ENCODE measurements around the gene HOXB5.

The HOXB5 gene

DNA sequence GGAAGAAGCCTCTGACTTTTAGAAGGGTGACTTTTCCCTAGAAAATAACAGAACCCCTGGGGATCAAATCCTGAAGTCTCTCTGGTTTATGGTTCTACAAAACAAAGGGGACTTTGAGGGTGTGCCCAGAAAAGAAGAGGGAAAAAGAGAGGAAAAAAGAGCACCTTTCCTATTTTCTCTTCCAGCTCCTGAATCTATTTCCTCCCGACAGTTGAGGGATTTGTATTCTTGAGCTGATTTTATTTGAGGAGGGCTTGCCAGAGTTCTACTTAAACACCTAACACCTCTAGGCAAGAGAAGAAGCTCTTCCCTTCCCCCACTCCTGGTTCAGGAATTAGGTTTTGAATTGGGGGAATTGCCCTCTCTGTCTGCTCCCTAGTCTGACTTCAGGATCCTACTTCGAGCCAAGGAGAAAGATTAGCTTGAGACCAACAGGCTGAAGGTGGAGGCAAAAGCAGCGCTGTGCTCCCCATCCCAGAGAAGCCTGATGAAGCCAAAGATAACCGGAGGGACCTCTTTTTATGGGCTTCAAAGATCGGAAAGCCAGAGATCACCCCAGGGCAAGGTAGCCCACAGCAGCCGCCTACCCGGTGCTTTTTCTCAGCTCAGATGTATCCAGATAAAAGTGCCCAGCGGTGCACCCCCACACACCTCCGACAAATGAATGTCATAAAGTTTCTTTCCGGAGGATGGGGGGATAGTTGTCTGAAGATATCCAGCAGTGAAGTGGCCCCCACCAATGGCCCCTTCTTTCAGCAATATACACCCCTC lies 4.3 kb downstream of the HOXB5 start:
- FAIRE-seq = no peak

DNA sequence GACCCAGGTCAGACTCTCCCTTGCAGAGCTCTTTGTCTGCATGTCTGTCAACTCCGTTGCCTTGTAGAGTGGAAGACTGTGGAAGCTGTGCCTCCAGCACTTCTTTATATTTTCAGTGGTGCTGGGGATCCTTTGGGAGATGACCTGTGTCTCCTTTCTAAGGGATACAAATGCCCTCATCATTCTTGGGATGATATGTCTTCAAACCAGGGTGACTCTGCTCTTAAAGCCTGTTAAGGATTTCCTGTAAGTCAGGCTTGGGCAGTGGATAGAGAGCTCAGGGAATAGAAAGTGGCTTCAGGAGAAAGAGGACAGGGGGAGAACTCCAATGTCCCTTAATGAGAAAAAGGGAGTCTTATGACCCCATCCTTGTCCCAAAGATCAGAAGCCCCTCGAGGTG lies 5.1 kb downstream of the HOXB5 start:
- FAIRE-seq = no peak

DNA sequence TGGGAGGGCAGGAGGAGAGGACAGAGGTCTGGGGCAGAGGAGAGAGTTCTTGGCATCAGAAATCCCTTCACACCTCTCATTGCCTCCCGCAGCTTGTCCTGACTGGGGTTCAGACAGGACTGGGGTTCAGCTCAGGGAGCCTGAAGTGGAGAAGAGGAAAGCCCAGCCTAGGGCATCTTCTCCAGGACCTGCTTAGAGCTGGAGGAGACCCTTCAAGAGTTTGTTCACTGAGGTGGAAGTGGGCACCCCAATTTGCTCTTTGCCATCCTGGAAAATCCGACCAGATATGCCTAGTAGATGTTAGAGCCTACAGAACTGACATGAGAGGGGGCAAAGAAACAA lies 5.5 kb downstream of the HOXB5 start:
- no peak for FAIRE-seq

DNA sequence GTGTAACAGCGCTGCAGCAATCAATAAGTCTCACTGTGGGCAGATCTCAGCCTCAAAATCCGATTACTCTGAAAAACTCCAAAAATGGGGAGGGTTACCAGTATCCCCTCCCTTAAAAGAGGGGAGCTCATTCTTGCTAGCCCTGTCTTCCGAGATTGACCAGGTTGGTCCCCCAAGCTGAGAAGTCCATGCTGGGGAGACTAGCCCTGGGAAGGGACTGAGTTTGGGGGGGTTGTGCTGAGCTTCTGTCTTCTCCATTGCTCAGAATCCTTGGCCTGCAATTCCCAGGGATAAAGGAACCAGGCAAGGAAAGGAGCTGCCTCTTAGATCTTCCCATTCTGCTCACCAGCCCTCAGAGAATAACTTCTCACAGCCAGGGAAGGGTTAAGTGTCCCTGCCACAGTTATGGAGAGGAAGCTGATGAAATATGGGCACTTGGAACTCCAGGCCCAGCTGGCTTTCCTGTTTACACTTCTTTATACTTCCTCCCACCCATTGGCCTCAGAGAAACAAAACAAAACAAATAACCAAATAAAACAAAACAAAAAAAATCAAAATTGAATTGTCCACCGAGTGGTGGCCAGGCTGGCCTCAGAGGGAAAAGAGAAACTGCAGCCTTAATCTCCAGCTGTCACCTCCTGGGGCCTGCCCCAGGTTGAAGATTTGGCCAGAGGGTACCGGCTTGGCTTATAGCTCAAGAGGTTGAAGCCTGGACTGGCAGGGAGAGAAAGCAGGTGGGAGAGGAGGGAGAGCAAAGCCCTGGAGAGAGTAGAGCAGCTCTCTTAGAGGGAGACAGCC lies 6.1 kb downstream of the HOXB5 start:
- no peak for FAIRE-seq

DNA sequence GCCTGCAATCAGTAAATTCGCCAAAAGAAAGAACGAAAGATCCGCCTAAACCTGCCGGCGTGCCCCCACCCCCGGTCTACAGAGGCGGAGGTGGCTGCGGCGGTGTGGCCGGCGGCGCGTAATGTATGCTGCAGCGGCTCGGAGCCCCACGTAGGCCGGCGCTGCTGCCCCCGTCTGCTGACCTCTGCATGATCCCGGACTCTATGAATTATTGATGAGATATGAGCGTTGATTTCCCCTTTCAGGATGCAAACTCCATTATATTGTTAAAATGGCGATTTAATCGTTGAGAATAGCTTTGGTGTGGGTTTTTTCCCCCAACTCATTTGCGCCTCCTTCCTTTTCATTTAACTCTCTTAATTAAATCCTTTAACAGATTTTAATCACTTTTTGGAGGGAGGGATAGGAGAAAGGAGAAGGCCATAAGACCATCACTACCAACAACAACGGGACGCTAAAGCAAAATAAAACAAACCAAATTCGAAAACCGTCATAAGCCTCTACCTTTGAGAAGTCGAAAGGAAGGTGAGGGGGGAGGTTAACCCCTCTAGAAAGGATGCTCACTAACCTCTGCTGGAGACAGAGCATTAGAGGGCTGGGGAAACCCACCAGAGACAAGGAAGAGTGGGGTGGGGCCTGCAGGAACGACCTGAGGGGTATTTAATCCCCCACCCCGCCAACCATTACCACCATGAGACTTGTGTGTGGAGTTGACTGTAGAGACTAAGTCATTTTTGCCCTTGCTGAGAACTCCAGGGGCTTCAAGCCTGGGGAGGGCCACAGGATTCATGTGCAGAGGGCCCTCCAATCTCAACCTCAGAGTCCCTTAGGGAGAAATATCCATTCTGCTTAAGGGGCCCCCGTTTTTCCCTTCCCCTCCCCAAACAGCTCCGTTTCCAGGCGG lies 7.0 kb downstream of the HOXB5 start:
- no peak for FAIRE-seq

DNA sequence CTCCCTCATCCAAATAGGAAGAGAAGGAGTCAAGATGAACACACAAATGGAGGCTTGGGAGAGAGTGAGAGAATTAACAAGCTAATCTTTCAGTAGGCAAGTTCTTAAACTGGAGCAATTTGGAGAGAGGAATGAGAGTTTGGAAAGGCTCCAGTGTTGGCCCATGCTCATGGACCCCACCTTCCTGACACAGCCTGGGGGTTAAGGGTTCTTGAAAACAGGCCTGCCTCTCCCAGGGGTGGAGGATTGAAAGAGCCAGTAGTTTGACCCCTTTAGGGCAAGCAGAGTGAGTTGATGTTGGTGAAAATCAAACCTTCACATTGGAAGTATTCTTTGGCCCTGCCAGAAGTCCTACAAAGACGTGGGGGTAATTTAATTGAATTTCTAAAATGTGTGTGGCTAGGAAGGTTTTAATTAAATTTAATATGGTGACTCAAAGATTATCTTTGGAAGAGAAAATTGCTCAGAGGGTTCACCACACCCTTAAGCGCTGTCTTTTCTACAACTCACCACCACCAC lies 9.3 kb downstream of the HOXB5 start:
- no peak for FAIRE-seq

DNA sequence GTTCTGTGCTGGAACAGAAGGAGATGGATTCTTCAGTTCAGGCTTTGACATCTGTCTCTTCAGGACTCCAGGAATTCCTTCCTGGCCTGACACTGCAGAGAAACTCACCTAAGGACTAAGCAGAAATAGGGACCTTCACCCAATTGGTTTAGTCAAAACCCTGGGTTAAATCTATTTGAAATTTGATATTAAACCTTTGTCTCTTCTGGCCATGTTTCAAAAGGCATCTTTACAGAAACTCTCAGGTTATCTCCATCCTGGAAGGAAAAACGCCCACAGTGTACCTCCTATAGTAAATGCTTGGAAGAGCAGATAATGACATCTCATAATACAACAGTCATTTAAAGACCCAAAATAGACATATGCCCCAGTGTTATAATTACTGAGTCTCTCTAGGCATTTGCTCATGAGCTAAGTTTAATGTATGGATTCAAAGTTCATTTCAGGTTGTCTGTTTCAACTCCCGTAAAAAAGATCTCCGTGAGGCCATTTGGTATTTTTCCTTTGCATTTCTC lies 9.8 kb downstream of the HOXB5 start:
- FAIRE-seq = no peak

DNA sequence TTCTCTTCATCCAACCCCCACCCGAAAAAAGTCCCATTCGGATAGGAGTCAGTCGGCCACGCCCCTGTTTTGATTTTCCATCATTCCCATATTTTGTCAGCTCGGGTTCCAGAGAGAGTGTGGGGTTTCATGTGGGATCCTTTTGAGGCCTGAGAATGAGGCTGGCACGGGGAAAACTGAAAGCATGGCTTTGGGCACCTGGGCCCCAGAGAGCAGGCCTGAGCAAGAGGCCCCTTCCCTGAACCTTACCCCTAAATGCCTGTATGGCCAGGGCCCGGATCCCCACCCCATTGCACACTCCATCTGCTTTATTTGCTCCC lies 10.9 kb downstream of the HOXB5 start:
- no peak for FAIRE-seq

DNA sequence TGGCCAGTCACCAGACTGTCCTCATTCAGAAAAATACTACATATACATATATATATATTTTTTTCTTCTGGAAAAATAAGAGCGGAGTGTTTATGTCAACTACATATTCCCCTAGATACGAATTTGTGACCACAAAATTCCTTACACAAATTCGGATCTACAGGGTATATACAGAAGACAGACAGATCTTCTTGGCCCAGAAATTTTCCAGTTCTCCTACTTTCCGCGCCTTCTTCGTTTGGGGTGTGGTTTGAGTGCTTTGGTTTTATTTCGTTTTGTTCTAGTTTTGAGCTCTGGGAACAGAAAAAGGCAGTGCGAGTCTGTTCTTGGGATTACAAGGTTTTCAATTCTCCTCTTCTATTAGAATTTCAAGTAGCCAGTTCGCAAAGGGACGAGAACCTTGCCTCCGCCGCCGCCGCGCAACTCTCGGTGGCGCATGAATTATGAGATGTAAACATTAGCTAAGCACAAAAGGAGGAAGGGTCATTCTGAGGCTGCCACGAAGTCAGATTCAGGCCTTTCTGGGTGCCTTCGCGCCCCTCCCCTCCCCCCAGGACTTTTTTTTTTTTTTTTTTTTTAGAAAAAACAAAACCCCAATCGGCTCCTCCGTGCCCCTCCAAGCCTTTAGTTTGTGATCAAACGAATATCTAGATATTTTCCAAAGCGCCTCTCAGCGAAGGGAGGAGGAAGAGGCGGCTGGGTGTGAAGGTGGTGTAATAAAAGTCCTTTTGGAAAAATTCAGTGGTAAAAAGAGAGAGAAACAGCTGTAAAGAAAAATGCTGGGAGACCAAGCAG lies 13.6 kb downstream of the HOXB5 start:
- no peak for FAIRE-seq

DNA sequence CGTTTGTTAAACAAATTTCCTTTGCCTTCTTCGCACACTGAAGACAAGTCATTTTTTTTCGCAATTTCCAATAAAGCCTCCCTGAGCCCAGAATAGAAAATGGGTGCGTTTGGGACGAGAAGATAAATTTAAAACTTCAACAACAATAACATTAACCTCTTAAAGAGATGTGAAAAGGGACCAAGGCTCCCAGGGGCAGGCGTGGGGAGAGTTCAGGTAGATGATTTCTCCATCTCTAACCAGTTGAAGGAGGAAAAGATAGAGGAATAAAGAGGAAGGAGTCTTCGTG lies 14.2 kb downstream of the HOXB5 start:
- no peak for FAIRE-seq

DNA sequence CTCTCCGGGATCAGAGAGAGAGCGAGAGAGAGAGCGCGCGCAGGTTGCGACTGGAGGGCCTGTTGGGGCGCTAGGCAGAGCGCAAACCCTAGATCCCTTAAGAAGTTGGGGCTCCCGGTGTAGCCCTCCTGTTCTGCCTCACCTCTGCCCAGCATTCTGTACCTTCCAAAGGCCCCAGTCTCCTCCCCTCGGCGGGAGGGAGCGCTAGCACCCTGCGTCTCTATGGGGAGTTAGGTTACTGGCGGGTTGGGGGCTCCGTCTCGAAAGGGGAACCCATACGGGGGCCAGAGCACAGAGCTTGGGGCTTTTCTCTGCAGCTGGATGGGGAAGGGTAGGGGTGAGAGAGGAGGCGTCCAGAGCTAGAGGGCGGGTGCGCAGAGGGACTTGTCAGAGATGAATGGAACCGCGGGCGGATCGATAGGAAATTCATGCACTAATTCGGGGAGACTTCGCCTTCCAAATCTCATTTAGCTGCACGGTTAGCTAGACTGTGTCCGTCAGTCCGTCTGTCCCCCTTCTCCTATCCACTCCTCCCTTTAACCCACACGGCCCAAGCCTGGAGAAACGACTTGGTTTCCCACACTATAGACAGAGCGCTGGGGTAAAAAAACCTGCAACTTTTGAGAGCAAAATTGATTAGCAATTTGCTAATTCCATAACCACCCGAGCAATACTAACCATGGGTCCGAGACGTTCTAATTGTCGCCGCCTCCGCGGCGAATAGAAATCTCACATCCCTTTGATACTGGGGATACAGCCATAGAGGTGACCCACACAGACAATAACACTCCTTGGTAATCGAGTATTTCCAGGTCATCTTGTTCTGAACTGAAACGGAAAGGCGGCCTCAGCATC lies 14.7 kb downstream of the HOXB5 start:
- FAIRE-seq = no peak

DNA sequence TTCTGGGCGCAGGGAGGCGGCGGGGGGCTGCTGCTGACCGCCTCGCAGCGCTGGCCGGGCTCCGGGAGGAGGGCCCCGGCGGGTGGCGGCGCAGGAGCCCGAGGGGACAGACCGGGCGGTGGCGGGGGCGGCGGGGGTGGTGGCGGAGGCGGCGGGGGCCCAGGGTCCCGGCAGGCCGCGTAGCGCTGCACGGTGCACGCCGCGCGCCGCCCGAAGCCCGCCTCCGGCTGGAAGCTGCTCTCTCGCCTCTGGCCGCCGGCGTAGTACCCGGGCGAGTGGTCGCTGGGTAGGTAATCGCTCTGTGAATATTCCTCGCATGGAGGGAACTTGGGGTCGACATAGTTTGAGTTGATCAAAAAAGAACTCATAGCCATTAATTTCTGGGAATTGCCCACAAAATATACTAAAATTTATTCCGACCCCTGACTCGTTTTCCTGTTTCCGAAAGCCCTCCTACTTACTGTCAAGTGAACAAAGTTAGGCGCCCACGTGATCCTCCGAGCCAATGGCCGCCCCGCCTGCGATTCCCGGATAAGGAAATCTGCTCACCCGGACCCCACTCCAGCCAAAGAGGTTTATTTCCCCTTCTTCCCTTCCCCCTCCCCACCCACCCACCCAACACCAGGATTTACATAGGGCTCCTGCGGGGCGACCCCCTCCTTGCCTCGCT lies 15.5 kb downstream of the HOXB5 start, which contains the start of gene HOXB4:
Gene HOXB4, minus strand, starts transcription at position 405 of the 670 bp plus-strand sequence. Its CDS starts 31 bp downstream, at position 374.
- no peak for FAIRE-seq

DNA sequence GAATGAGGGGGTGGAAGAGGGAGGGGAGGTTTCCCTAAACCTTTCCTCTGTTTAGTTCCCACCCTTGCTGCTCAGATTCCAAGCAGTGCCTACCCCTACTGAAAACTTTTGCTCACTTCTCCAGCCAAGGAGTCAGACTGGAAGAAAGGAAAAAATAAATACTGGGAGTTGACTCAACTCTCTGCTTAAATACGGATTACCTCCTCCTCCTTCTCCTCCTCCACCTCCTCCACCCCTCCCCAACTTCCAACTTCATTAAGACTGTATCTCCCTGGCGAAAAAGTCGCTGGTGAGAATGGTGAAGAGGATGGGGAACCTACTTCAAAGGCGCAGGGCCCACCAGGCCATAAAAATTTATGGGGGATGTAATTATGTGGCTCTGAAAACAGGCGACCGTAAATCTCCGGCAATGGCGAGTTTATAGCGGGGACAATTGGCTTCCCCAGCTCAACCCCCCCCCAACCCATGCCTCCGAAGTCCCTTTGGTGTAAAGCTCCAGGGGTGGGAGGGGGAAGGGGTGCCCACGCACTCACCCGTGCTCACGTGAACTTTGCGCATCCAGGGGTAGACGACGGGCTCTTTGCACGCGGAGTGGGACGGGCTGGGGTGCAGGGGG lies 16.1 kb downstream of the HOXB5 start:
- FAIRE-seq = no peak

DNA sequence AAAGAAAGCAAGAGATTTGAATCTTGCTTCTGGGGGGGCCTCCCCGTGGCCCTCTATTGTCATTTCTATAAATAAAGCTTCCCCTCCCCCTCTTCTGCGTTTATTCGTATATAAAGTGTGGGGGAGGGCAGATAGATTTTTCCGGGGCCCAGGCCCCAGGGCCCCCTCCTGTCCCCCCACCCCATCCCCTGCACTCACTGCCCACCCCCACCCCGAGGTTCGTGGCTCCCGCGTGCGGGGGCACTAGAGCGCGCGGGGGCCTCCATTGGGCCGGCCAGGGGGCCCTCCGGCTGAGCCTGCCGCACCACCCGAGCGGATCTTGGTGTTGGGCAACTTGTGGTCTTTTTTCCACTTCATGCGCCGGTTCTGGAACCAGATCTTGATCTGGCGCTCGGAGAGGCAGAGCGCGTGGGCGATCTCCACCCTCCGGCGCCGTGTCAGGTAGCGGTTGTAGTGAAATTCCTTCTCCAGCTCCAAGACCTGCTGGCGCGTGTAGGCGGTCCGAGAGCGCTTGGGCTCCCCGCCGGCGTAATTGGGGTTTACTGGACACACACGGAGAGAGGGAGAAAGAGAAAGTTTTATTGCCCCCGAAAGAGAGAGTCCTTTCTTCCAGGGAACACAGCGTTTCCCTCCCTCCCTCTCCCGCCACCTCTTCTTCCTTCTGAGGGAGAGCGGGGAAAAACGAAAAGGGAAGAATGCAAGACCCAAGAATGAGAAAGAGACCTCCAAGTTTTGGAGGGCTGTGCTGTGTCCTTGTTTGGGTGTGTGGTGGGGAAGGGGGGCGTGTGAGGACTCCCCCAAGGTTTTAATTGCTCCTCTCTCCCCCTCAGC lies 16.9 kb downstream of the HOXB5 start:
- no peak for FAIRE-seq

DNA sequence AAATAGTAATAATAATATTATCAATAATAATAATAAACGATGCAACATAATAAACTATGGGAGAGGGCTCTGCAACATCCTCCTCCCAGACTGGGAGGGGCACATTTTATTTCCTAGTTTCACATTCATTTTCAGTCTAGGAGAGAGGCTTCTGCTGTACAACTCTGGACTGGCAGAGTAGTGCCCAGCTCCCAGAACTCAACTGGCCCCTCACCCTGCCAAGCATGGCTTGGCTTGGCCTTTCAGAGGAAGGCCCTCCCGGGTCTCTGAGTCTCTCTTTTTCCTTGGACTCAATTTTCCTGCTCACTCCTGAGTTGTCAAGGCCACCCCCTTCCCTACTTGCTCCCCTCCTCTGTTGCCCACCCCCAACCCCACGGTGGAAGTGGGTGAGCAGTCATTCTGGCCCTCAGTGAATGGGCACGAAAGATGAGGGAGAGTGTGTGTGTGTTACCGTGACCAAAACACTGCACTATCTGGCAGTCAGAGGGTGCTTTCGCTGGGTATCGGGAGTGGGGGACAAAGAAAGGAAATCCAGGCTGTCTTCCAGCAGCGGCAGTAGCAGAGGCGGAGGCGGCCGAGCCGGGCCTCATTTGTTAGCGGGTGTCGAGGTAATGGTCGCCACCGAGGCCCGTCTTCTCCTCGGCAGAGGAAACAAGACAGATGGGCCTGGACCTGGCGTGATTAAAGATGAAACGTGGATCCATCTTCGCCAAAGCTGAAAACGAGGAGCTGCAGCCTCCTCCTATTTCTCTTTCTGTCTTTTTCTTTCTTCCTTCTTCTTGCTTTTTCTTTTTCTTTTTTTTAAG lies 17.7 kb downstream of the HOXB5 start:
- FAIRE-seq = no peak

DNA sequence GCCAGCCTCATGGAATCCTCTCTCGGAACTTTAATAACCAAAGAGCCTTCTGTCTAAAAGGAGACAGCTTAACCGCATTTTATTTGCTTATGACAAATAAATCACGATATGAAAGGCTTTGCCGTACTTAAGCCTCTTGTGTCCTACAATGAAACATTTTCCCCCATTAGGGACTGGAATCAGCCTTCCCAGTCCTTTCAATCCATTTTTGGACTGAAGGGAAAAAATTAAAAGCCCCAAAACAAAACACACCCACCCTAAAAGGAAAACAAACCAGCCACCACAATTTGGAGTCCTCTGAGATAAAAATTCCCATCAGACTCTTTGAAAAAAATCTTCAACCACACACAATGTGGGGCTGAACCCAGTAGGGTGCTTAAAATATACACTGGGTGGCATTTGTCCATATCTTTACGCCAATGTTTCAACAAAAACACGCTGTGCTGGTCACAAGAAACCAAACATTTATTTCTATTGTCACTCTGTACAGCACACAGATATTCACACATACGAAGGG lies 18.5 kb downstream of the HOXB5 start:
- no peak for FAIRE-seq

DNA sequence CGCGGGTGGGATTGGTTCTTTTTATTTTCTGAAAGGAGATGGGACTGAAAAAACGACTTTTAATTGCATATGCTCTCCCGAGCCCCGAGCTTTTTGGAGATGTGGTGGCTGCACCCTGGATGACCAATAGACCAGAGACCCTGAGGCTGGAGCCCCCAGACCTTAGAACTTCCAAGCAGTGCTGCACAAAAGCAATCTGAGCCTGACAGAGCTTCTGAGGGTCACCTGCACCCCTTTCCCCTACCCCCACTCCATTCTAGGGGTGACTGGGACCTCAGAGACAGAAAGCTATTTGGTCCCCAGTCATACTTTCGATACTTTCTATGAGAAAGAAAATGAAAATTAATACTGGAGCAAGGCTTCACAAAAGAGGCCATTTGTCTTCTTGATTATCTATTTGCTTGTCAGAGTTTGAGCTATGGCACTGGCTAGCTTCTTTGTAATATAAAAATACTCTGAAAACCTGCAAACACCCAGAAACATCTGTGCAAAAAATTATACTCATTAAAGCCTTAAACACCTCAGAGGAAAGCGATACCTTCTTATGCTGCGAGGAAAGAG lies 19.0 kb downstream of the HOXB5 start:
- FAIRE-seq = no peak

DNA sequence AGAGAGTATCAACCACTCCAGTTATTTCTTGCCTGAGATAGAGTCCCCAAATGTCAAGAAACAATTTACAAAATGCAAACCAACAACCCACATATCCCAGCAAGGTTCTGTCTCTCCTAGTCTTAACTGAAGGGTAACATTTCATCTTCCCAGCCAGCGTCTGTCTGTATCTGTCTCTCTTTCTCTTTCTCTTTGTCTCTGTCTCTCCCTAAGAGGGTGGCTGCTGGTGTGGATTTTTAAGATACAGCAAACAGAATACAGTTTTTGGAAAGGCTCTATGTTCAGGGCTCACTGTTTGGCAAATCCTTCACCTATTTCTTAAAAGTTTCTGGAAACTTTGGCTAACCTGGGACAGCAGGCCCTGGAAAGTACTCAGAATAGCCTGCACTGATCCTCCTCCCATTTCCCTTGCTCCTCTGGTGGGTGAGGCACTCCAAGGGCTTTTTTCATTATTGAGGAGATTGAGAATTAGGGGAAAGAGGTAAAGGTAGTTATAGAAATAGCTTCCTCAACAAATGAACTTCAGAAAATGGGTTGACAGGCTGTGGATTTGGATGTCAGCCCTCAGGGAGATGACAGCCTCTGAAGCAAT lies 21.7 kb downstream of the HOXB5 start:
- FAIRE-seq = no peak
